GM12878 (cell line): ENCODE data around the gene RPS8. TPM values are rescaled to one million over a fixed set of nuclear protein-coding genes. Genes with fewer than 3 reads are reported as not detected.
"Not testable (repeated sequence)": the region's sequence is repeated elsewhere in the genome, so short reads cannot be mapped to it uniquely, and the experiment has no call there.

Experiments
- ATAC-seq: fragments of 200-7000 bp; cut with Tn5 transposase; 3 replicates; pipeline ENCODE4 v1.9.1; 2020; ENCODE audit warnings: mild to moderate bottlenecking, moderate library complexity
- BruUV-seq: library from RNA; stranded (reverse); fragments of 400-500 nt; replicated peaks from 2 replicates; lab custom pipeline; 2021; lab: Mats Ljungman, UMichigan
- CTCF ChIA-PET: fragments of 300-600 bp; sonication (Branson Sonifier 250); formaldehyde crosslinking; extraction: SDS; loops from one replicate; lab custom pipeline; 2021; ENCODE audit warnings: inconsistent platforms; lab: Yijun Ruan, JAX
- POLR2A ChIA-PET: fragments of 350-600 bp; formaldehyde crosslinking; extraction: SDS; loops from one replicate; lab custom pipeline; 2021; ENCODE audit warnings: inconsistent platforms; lab: Charles Lee
- RAD21 ChIA-PET: fragments of 300-600 bp; sonication (Branson Sonifier 250); formaldehyde crosslinking; loops from one replicate; lab custom pipeline; 2023; ENCODE audit warnings: antibody characterized with exemption; ENCODE audit not compliant: unreplicated experiment; lab: Charles Lee
- SMC1A ChIA-PET: fragments of 300-600 bp; sonication (Branson Sonifier 250); formaldehyde crosslinking; loops from one replicate; lab custom pipeline; 2023; ENCODE audit not compliant: unreplicated experiment, uncharacterized antibody; lab: Charles Lee
- DNase-seq: peaks from one replicate; pipeline ENCODE4 v3.0.0-alpha.2; 2011; ENCODE audit warnings: low read depth, low spot score
- FAIRE-seq: peaks from 3 replicates; lab custom pipeline; 2011; peaks lifted over from hg19 to GRCh38; lab: Jason Lieb, UNC
- H2AFZ ChIP-seq: 2 replicates; pipeline ENCODE4 v1.6.0; 2011; ENCODE audit warnings: low read depth, low read length, control low read depth; ENCODE audit not compliant: control insufficient read depth
- H3K27ac ChIP-seq: 2 replicates; pipeline ENCODE4 v1.5.1; 2011; ENCODE audit warnings: control low read depth; ENCODE audit not compliant: control insufficient read depth, insufficient read depth
- H3K27me3 ChIP-seq, 2 experiments: replicated peaks in 1 of 2; 2 replicates each; pipeline versions ENCODE4 v1.6.0 to v1.6.1; 2011; ENCODE audit warnings: low read length in 1 of 2; ENCODE audit not compliant: control insufficient read depth in 2 of 2, insufficient read depth in 2 of 2
- H3K36me3 ChIP-seq, 2 experiments: 2 replicates each; pipeline ENCODE4 v1.5.1; 2011; ENCODE audit warnings: low read length in 1 of 2; ENCODE audit not compliant: control insufficient read depth in 2 of 2, insufficient read depth in 2 of 2
- H3K4me1 ChIP-seq: 2 replicates; pipeline ENCODE4 v1.6.1; 2011; ENCODE audit warnings: mild to moderate bottlenecking, low read length, moderate library complexity, mixed read lengths; ENCODE audit not compliant: control insufficient read depth, insufficient read depth
- H3K4me2 ChIP-seq: 2 replicates; pipeline ENCODE4 v1.6.0; 2011; ENCODE audit warnings: control low read depth; ENCODE audit not compliant: control insufficient read depth, insufficient read depth
- H3K4me3 ChIP-seq: fragments of 200-600 bp; sonication (generic); 2 replicates; pipeline ENCODE4 v1.5.1; 2016
- H3K79me2 ChIP-seq: 2 replicates; pipeline ENCODE4 v1.6.0; 2011; ENCODE audit warnings: low read length; ENCODE audit not compliant: control insufficient read depth, insufficient read depth
- H3K9ac ChIP-seq: 2 replicates; pipeline ENCODE4 v1.8.0; 2011; ENCODE audit warnings: low read length, control low read depth, mixed read lengths; ENCODE audit not compliant: control insufficient read depth, insufficient read depth
- H3K9me3 ChIP-seq: replicated peaks from 3 replicates; pipeline ENCODE4 v1.5.1; 2011; ENCODE audit warnings: mild to moderate bottlenecking, low read length; ENCODE audit not compliant: control insufficient read depth, insufficient read depth
- H4K20me1 ChIP-seq: 2 replicates; pipeline ENCODE4 v1.6.0; 2011; ENCODE audit not compliant: control insufficient read depth, insufficient read depth
- HDAC6 ChIP-seq: fragments of 200-600 bp; sonication (generic); IDR thresholded peaks from one replicate; pipeline ENCODE4 v1.8.0; 2017; ENCODE audit warnings: antibody characterized with exemption; ENCODE audit not compliant: unreplicated experiment
- KLF5 ChIP-seq: fragments of 450-650 bp; IDR thresholded peaks from 2 replicates; pipeline ENCODE4 v1.6.1; 2014; ENCODE audit warnings: mild to moderate bottlenecking; ENCODE audit not compliant: partially characterized antibody
- POLR2AphosphoS2 ChIP-seq: IDR thresholded peaks from 2 replicates; pipeline ENCODE4 v1.6.1; 2011; ENCODE audit warnings: low read depth, mild to moderate bottlenecking, low read length, improper control_type of control experiment, moderate library complexity
- RELA ChIP-seq: fragments of 450-650 bp; IDR thresholded peaks from 2 replicates; pipeline ENCODE4 v1.8.0; 2014; ENCODE audit warnings: borderline replicate concordance; ENCODE audit not compliant: partially characterized antibody
- SMARCA5 ChIP-seq: fragments of 450-650 bp; IDR thresholded peaks from 2 replicates; pipeline ENCODE4 v1.6.1; 2017; ENCODE audit warnings: mild to moderate bottlenecking
- SPI1 ChIP-seq: IDR thresholded peaks from 2 replicates; pipeline ENCODE4 v1.6.1; 2011; ENCODE audit warnings: low read depth, mild to moderate bottlenecking, low read length, moderate library complexity, borderline replicate concordance; ENCODE audit not compliant: insufficient read depth
- TBL1XR1 ChIP-seq: IDR thresholded peaks from 2 replicates; pipeline ENCODE4 v1.6.1; 2012; ENCODE audit warnings: low read depth, low read length, improper control_type of control experiment
- WGBS: methylation state at CpG from one replicate; pipeline ENCODE4 v1.1.6; 2016; ENCODE audit warnings: low lambda C conversion rate; ENCODE audit not compliant: insufficient replicate concordance, insufficient coverage; ENCODE audit errors: missing lambda C conversion rate; 5-methylcytosine and 5-hydroxymethylcytosine counted together
- in situ Hi-C: fragments of 300-500 bp; cut with MboI; formaldehyde crosslinking; loops from 9 replicates; pipeline ENCODE4 v1.14.3; 2018; ENCODE audit warnings: mixed read lengths
- intact Hi-C: fragments of 100-400 bp; cut with micrococcal nuclease; formaldehyde crosslinking; loops from one replicate; pipeline ENCODE4 v1.14.2; 2022; ENCODE audit not compliant: unreplicated experiment
- polyA plus RNA-seq, 11 experiments: library from polyadenylated mRNA; depleted of rRNA in 4 of 11; unstranded in 6 of 11; stranded (reverse) in 5 of 11; fragments of >200 nt; fragmentation: Nextera tagmentation in 4 of 11; fragmentation: Illumina TruSeq in 1 of 11; extraction: Ambion mirVana in 4 of 11; extraction: Trizol in 1 of 11; gene quantifications; 1 replicate in 1 of 11; 2 replicates in 10 of 11; pipeline versions ENCODE4 v1.2.1 to v1.2.3, GENCODE V29; 2011 to 2016; ENCODE audit warnings: inconsistent platforms in 2 of 11, missing spikeins in 2 of 11, low read depth in 1 of 11
- total RNA-seq, 4 experiments: library from RNA; depleted of rRNA in 3 of 4; stranded (reverse); fragments of >200 nt in 3 of 4; fragmentation: Illumina TruSeq in 1 of 4; extraction: Trizol in 1 of 4; gene quantifications; 2 replicates each; pipeline versions ENCODE4 v1.2.1 to v1.2.3, GENCODE V29; 2013 to 2021
- TF ChIP-seq, protein P1 (sequence below): fragments of 450-650 bp; IDR thresholded peaks from 2 replicates; pipeline ENCODE4 v1.6.1; 2017; ENCODE audit warnings: mild to moderate bottlenecking, moderate library complexity
- TF ChIP-seq, protein P2 (sequence below): fragments of 450-650 bp; IDR thresholded peaks from 2 replicates; pipeline ENCODE4 v1.6.1; 2017; ENCODE audit warnings: antibody characterized with exemption, mild to moderate bottlenecking, moderate library complexity
- TF ChIP-seq, protein P3 (sequence below): fragments of 450-650 bp; IDR thresholded peaks from 2 replicates; pipeline ENCODE4 v1.6.1; 2016; ENCODE audit warnings: mild to moderate bottlenecking, moderate library complexity, borderline replicate concordance

RPS8 gene
- total and polyA plus RNA-seq, 10 of the 15 experiments (the other 5 are each of a cell fraction or from before 2014, with no cell fraction given) = 1,296 to 3,461 (median 2,877) TPM

DNA sequence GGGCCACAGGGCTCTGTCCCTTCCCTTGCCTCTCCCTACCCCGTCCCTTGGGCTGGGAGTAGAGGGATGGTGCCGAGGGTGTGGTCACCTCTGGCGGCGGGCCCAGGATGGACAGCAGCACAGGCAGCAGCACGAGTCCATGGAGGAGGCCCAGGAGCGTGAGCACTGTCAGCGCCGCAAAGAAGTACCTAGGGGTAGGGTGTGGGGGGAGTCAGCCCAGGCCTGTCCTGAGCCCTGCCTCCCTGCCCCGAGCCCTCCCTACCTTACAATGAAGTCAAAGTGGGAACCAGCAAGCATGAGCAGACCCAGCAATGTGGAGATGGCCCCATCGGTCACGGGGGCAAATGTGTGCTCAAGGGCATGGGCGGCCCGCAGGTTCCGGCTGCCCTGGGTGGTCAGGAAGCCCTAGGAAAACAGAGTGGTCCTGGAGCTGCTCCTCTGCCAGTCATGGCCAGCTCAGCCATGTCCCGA, 47.7 kb downstream of the RPS8 start (continued):
- TF ChIP-seq, protein P1, sequence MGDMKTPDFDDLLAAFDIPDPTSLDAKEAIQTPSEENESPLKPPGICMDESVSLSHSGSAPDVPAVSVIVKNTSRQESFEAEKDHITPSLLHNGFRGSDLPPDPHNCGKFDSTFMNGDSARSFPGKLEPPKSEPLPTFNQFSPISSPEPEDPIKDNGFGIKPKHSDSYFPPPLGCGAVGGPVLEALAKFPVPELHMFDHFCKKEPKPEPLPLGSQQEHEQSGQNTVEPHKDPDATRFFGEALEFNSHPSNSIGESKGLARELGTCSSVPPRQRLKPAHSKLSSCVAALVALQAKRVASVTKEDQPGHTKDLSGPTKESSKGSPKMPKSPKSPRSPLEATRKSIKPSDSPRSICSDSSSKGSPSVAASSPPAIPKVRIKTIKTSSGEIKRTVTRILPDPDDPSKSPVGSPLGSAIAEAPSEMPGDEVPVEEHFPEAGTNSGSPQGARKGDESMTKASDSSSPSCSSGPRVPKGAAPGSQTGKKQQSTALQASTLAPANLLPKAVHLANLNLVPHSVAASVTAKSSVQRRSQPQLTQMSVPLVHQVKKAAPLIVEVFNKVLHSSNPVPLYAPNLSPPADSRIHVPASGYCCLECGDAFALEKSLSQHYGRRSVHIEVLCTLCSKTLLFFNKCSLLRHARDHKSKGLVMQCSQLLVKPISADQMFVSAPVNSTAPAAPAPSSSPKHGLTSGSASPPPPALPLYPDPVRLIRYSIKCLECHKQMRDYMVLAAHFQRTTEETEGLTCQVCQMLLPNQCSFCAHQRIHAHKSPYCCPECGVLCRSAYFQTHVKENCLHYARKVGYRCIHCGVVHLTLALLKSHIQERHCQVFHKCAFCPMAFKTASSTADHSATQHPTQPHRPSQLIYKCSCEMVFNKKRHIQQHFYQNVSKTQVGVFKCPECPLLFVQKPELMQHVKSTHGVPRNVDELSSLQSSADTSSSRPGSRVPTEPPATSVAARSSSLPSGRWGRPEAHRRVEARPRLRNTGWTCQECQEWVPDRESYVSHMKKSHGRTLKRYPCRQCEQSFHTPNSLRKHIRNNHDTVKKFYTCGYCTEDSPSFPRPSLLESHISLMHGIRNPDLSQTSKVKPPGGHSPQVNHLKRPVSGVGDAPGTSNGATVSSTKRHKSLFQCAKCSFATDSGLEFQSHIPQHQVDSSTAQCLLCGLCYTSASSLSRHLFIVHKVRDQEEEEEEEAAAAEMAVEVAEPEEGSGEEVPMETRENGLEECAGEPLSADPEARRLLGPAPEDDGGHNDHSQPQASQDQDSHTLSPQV = no peak
- TF ChIP-seq SPI1 = no peak
- TF ChIP-seq POLR2AphosphoS2 = no peak
- TF ChIP-seq TBL1XR1 = no peak
- TF ChIP-seq RELA = no peak
- no peak for TF ChIP-seq HDAC6
- TF ChIP-seq, protein P2, sequence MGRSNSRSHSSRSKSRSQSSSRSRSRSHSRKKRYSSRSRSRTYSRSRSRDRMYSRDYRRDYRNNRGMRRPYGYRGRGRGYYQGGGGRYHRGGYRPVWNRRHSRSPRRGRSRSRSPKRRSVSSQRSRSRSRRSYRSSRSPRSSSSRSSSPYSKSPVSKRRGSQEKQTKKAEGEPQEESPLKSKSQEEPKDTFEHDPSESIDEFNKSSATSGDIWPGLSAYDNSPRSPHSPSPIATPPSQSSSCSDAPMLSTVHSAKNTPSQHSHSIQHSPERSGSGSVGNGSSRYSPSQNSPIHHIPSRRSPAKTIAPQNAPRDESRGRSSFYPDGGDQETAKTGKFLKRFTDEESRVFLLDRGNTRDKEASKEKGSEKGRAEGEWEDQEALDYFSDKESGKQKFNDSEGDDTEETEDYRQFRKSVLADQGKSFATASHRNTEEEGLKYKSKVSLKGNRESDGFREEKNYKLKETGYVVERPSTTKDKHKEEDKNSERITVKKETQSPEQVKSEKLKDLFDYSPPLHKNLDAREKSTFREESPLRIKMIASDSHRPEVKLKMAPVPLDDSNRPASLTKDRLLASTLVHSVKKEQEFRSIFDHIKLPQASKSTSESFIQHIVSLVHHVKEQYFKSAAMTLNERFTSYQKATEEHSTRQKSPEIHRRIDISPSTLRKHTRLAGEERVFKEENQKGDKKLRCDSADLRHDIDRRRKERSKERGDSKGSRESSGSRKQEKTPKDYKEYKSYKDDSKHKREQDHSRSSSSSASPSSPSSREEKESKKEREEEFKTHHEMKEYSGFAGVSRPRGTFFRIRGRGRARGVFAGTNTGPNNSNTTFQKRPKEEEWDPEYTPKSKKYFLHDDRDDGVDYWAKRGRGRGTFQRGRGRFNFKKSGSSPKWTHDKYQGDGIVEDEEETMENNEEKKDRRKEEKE = no peak
- TF ChIP-seq SMARCA5 = no peak
- TF ChIP-seq, protein P3, sequence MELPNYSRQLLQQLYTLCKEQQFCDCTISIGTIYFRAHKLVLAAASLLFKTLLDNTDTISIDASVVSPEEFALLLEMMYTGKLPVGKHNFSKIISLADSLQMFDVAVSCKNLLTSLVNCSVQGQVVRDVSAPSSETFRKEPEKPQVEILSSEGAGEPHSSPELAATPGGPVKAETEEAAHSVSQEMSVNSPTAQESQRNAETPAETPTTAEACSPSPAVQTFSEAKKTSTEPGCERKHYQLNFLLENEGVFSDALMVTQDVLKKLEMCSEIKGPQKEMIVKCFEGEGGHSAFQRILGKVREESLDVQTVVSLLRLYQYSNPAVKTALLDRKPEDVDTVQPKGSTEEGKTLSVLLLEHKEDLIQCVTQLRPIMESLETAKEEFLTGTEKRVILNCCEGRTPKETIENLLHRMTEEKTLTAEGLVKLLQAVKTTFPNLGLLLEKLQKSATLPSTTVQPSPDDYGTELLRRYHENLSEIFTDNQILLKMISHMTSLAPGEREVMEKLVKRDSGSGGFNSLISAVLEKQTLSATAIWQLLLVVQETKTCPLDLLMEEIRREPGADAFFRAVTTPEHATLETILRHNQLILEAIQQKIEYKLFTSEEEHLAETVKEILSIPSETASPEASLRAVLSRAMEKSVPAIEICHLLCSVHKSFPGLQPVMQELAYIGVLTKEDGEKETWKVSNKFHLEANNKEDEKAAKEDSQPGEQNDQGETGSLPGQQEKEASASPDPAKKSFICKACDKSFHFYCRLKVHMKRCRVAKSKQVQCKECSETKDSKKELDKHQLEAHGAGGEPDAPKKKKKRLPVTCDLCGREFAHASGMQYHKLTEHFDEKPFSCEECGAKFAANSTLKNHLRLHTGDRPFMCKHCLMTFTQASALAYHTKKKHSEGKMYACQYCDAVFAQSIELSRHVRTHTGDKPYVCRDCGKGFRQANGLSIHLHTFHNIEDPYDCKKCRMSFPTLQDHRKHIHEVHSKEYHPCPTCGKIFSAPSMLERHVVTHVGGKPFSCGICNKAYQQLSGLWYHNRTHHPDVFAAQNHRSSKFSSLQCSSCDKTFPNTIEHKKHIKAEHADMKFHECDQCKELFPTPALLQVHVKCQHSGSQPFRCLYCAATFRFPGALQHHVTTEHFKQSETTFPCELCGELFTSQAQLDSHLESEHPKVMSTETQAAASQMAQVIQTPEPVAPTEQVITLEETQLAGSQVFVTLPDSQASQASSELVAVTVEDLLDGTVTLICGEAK = no peak
- TF ChIP-seq KLF5 = no peak
- TF ChIP-seq, all 136 proteins: peak for 0

DNA sequence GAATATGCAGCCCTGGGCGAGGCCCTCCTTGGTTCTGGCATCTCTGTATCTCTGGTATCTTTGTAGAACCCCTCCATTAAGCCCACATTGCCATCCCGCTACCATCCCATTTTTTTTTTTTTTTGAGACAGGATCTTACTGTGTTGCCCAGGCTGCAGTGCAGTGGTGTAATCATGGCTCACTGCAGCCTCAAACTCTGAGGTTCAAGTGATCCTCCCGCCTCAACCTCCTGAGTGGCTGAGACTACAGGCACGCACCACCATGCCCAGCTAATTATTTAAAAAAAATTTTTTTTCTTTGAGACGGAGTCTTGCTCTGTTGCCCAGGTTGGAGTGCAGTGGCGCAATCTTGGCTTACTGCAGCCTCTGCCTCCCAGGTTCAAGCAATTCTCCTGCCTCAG, 49.1 kb downstream of the RPS8 start:
- H4K20me1 ChIP-seq, H3K9me3 ChIP-seq, BruUV-seq, H3K79me2 ChIP-seq, FAIRE-seq, H3K4me3 ChIP-seq, in situ Hi-C loops, H3K27me3 ChIP-seq, ATAC-seq, CTCF ChIA-PET, intact Hi-C loops, DNase-seq, H3K36me3 ChIP-seq, H3K27ac ChIP-seq, H3K9ac ChIP-seq, SMC1A ChIA-PET, H3K4me1 ChIP-seq, H2AFZ ChIP-seq, H3K4me2 ChIP-seq: not testable (repeated sequence)
- 72% methylated on average over 6 of the region's 6 CpGs for WGBS
- ChIA-PET POLR2A (interaction anchor here (0.9 kb wide), 1 partner anchor 26 kb away, joined by 3 read pairs; no protein-coding TSS in a partner anchor), RAD21 (interaction anchor here (1.4 kb wide), 1 partner anchor 24 kb away, joined by 6 read pairs; the partner anchor contains the start of gene PLK3)
